Neuronal stem cell (in vitro differentiated cells): ENCODE data around the gene UGT3A1.

ENCODE experiments used
- DNase-seq: peaks from one replicate; pipeline ENCODE4 v3.0.0-alpha.2; 2013; ENCODE audit warnings: low spot score
- H2AFZ ChIP-seq: one replicate; pipeline ENCODE4 v1.6.1; 2013; ENCODE audit warnings: mild to moderate bottlenecking, low read length, inconsistent platforms
- H2AK5ac ChIP-seq: 2 replicates; pipeline ENCODE4 v1.6.1; 2013; ENCODE audit warnings: low read depth, mild to moderate bottlenecking, inconsistent platforms, low read length, moderate library complexity, mixed read lengths
- H2BK120ac ChIP-seq: 2 replicates; pipeline ENCODE4 v1.6.1; 2013; ENCODE audit warnings: low read depth, mild to moderate bottlenecking, inconsistent platforms, low read length, moderate library complexity, mixed read lengths
- H2BK12ac ChIP-seq: one replicate; pipeline ENCODE4 v1.6.1; 2013; ENCODE audit warnings: low read length, inconsistent platforms
- H2BK15ac ChIP-seq: 2 replicates; pipeline ENCODE4 v1.6.1; 2013; ENCODE audit warnings: mild to moderate bottlenecking, low read length, inconsistent platforms, mixed read lengths
- H2BK5ac ChIP-seq: one replicate; pipeline ENCODE4 v1.6.1; 2013; ENCODE audit warnings: inconsistent platforms, mild to moderate bottlenecking, low read length, moderate library complexity
- H3K14ac ChIP-seq: one replicate; pipeline ENCODE4 v1.6.1; 2013; ENCODE audit warnings: low read length, inconsistent platforms
- H3K18ac ChIP-seq: 2 replicates; pipeline ENCODE4 v1.6.1; 2013; ENCODE audit warnings: low read length, inconsistent platforms
- H3K23ac ChIP-seq: 2 replicates; pipeline ENCODE4 v1.6.1; 2013; ENCODE audit warnings: low read depth, mild to moderate bottlenecking, mixed read lengths, low read length, inconsistent platforms; ENCODE audit not compliant: poor library complexity
- H3K27ac ChIP-seq: replicated peaks from 3 replicates; pipeline ENCODE4 v1.5.1; 2013; ENCODE audit warnings: low read length, inconsistent platforms
- H3K27me3 ChIP-seq, 3 experiments: 2 replicates each; pipeline ENCODE4 v1.6.1; 2013; ENCODE audit warnings: low read length in 3 of 3, mild to moderate bottlenecking in 2 of 3, inconsistent platforms in 1 of 3, low read depth in 1 of 3, mixed read lengths in 1 of 3, moderate library complexity in 1 of 3; ENCODE audit not compliant: control insufficient read depth in 3 of 3, insufficient read depth in 3 of 3
- H3K36me3 ChIP-seq, 2 donors: replicated peaks in 1 of 2; 2 replicates each; pipeline ENCODE4 v1.6.1; 2013; ENCODE audit warnings: low read length in 2 of 2; ENCODE audit not compliant: control insufficient read depth in 2 of 2, insufficient read depth in 2 of 2
- H3K4ac ChIP-seq: 2 replicates; pipeline ENCODE4 v1.6.1; 2013; ENCODE audit warnings: inconsistent platforms, mild to moderate bottlenecking, low read length, moderate library complexity
- H3K4me1 ChIP-seq, 2 donors: 1 replicate in 1 of 2; 2 replicates in 1 of 2; pipeline ENCODE4 v1.6.1; 2013; ENCODE audit warnings: low read length in 2 of 2, low read depth in 1 of 2; ENCODE audit not compliant: control insufficient read depth in 2 of 2, insufficient read depth in 1 of 2
- H3K4me2 ChIP-seq: one replicate; pipeline ENCODE4 v1.6.1; 2013; ENCODE audit warnings: mild to moderate bottlenecking, low read length, inconsistent platforms; ENCODE audit not compliant: insufficient read depth, poor library complexity, severe bottlenecking
- H3K4me3 ChIP-seq, 2 donors: 2 replicates each; pipeline ENCODE4 v1.5.1; 2013; ENCODE audit warnings: low read length in 2 of 2, mild to moderate bottlenecking in 2 of 2, inconsistent platforms in 1 of 2, moderate library complexity in 1 of 2
- H3K79me1 ChIP-seq: one replicate; pipeline ENCODE4 v1.6.1; 2013; ENCODE audit warnings: low read depth, mild to moderate bottlenecking, inconsistent platforms, low read length, moderate library complexity
- H3K9ac ChIP-seq: one replicate; pipeline ENCODE4 v1.6.1; 2013; ENCODE audit warnings: mild to moderate bottlenecking, low read depth, low read length, inconsistent platforms; ENCODE audit not compliant: poor library complexity
- H3K9me3 ChIP-seq, 2 donors: replicated peaks in 1 of 2; 2 replicates each; pipeline versions ENCODE3 to v1.6.1; 2013; ENCODE audit warnings: low read length in 2 of 2, mild to moderate bottlenecking in 2 of 2, inconsistent platforms in 1 of 2, low read depth in 1 of 2, mixed read lengths in 1 of 2, moderate library complexity in 1 of 2; ENCODE audit not compliant: control insufficient read depth in 2 of 2, insufficient read depth in 1 of 2
- H4K8ac ChIP-seq: one replicate; pipeline ENCODE4 v1.6.1; 2013; ENCODE audit warnings: low read depth, mild to moderate bottlenecking, inconsistent platforms, low read length, moderate library complexity
- H4K91ac ChIP-seq: one replicate; pipeline ENCODE4 v1.6.1; 2013; ENCODE audit warnings: low read length, low read depth, mild to moderate bottlenecking, inconsistent platforms; ENCODE audit not compliant: poor library complexity
- WGBS, 2 donors: extraction: QIAGEN DNeasy Blood & Tissue Kit; methylation state at CpG; one replicate each; pipeline ENCODE4 v1.1.7; 2013; ENCODE audit warnings: missing lambda C conversion rate in 2 of 2, mixed read lengths in 1 of 2; ENCODE audit not compliant: insufficient read length in 2 of 2, insufficient replicate concordance in 1 of 2; ENCODE audit errors: extremely low coverage in 2 of 2; 5-methylcytosine and 5-hydroxymethylcytosine counted together

The UGT3A1 gene

DNA sequence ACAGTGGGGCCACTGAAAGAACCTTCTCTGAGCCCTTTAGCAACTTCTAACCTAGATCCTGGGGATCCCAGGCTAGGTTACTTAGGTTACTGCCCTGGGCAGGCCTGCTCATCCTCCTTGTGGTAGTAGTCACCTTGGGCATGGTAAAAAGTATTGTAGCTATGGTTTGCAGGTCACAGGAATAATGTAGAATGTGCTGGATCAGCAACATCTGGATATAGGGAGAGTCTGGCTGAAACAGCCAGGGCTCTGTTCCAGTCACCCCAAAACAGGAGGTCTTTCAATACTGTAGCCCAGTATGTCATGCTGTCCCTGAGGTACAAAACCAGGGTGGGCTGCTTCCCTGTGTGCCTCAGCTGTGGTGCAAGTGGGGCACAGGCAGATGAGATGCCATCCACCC, 41.9 kb upstream of the UGT3A1 start:
- Histone ChIP-seq H3K9me3 (no peaks in the 10 kb centered on the region), H2BK5ac (no peak overlapping the region)

GRCh38 chr5:36031223-36031622, 40.0 kb upstream of the UGT3A1 start:
- H3K18ac ChIP-seq = no peak overlapping the region
- H3K4ac ChIP-seq = no peak overlapping the region
- H3K23ac ChIP-seq = no peak overlapping the region
- no peak overlapping the region for H2BK15ac ChIP-seq
- H2AK5ac ChIP-seq = no peak overlapping the region
- no peak overlapping the region for H2BK120ac ChIP-seq
- no peak overlapping the region for H3K4me2 ChIP-seq
- no peak overlapping the region for H2BK12ac ChIP-seq
- H3K36me3 ChIP-seq = no peaks in the 10 kb centered on the region
- H3K9ac ChIP-seq = no peak overlapping the region
- no peaks in the 10 kb centered on the region for H3K9me3 ChIP-seq
- no peak overlapping the region for H3K14ac ChIP-seq
- no peak for DNase-seq
- H4K8ac ChIP-seq = no peak overlapping the region
- no peak overlapping the region for H4K91ac ChIP-seq
- no peaks in the 10 kb centered on the region for H3K79me1 ChIP-seq
- H3K4me3 ChIP-seq = no peak overlapping the region
- no peaks in the 10 kb centered on the region for H3K4me1 ChIP-seq
- no peaks in the 10 kb centered on the region for H3K27me3 ChIP-seq
- no peak overlapping the region for H2AFZ ChIP-seq
- no CpG with 5 or more reads among the region's 6 CpGs for WGBS, 2 donors
- no peak overlapping the region for H2BK5ac ChIP-seq
- H3K27ac ChIP-seq = no peak overlapping the region

More for the DNA sequence above, 41.9 kb upstream of the UGT3A1 start:
- no peak overlapping the region for H2AFZ ChIP-seq
- no peak overlapping the region for H3K9ac ChIP-seq
- no peaks in the 10 kb centered on the region for H3K36me3 ChIP-seq
- H2AK5ac ChIP-seq = no peak overlapping the region
- no peaks in the 10 kb centered on the region for H3K4me1 ChIP-seq
- no peak overlapping the region for H4K91ac ChIP-seq
- H3K4ac ChIP-seq = no peak overlapping the region
- no peak overlapping the region for H3K14ac ChIP-seq
- H2BK15ac ChIP-seq = no peak overlapping the region
- no peak overlapping the region for H3K4me3 ChIP-seq
- no peak overlapping the region for H3K4me2 ChIP-seq
- H3K23ac ChIP-seq = no peak overlapping the region
- no peak overlapping the region for H3K18ac ChIP-seq
- H3K27me3 ChIP-seq = no peaks in the 10 kb centered on the region
- DNase-seq = no peak
- H2BK12ac ChIP-seq = no peak overlapping the region
- H4K8ac ChIP-seq = no peak overlapping the region
- H2BK120ac ChIP-seq = no peak overlapping the region
- no peak overlapping the region for H3K27ac ChIP-seq
- no peaks in the 10 kb centered on the region for H3K79me1 ChIP-seq

- no peaks in the 10 kb centered on the region for H3K79me1 ChIP-seq
- no CpG with 5 or more reads among the region's 1 CpG for WGBS, 2 donors
- H3K27me3 ChIP-seq = no peaks in the 10 kb centered on the region
- H2BK120ac ChIP-seq = no peak overlapping the region
- no peak overlapping the region for H3K18ac ChIP-seq
- H3K4me3 ChIP-seq = no peak overlapping the region
- H2BK15ac ChIP-seq = no peak overlapping the region
- no peak overlapping the region for H3K23ac ChIP-seq
- H3K27ac ChIP-seq = no peak overlapping the region
- H4K8ac ChIP-seq = no peak overlapping the region
- no peaks in the 10 kb centered on the region for H3K4me1 ChIP-seq
- H3K4ac ChIP-seq = no peak overlapping the region
- no peak overlapping the region for H3K14ac ChIP-seq
- DNase-seq = no peak
- H2AK5ac ChIP-seq = no peak overlapping the region
- no peak overlapping the region for H2AFZ ChIP-seq
- H3K36me3 ChIP-seq = no peaks in the 10 kb centered on the region
- H2BK12ac ChIP-seq = no peak overlapping the region
- no peak overlapping the region for H2BK5ac ChIP-seq
- no peaks in the 10 kb centered on the region for H3K9me3 ChIP-seq
- H3K4me2 ChIP-seq = no peak overlapping the region
- H3K9ac ChIP-seq = no peak overlapping the region
- H4K91ac ChIP-seq = no peak overlapping the region
These were observed 38.7 kb upstream of the UGT3A1 start for GRCh38 chr5:36029914-36030313.

DNA sequence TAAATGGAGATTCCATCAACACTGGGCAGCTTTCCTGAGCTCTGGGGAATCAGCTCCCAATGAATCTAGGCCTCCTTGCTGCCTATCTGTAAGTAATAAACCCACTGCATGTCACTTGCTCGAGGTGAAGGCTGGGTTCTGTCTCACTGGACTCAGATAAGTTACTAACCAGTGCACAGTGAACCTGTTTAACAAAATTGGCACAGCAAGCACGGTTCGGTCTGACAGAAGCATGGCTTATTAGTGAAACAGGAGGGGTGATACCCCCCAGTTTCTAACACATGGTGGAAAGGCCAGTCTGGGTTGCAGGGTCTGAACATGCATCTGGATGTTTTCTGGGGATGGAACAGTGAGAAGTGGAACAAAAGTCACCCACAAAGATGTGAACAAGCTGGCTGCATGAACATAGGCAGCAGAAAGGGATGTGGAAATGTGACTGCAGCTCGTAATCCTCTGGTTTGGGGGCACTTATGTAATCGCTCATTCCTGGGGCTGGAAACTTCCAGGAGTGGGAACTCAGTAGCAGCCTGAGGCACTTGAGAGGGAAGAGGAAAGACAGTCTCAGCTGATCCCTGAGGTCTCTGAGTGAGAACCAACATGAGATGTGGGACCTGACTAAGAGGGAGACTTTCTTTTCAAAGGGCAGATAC, 37.8 kb upstream of the UGT3A1 start:
- no peaks in the 10 kb centered on the region for H3K36me3 ChIP-seq
- no peak overlapping the region for H3K23ac ChIP-seq
- DNase-seq = no peak
- no peak overlapping the region for H3K4me2 ChIP-seq
- H3K4ac ChIP-seq = no peak overlapping the region
- no peak overlapping the region for H2BK120ac ChIP-seq
- H2BK12ac ChIP-seq = no peak overlapping the region
- no peaks in the 10 kb centered on the region for H3K79me1 ChIP-seq
- no peaks in the 10 kb centered on the region for H3K27me3 ChIP-seq
- H3K4me1 ChIP-seq = no peaks in the 10 kb centered on the region
- WGBS, 2 donors = no CpG with 5 or more reads among the region's 5 CpGs
- H2BK15ac ChIP-seq = no peak overlapping the region
- H2AK5ac ChIP-seq = no peak overlapping the region
- no peak overlapping the region for H3K14ac ChIP-seq
- no peak overlapping the region for H2AFZ ChIP-seq
- H3K9me3 ChIP-seq = peaks cover 0 to 4% of the 10 kb centered on the region in 2 donors
- H3K18ac ChIP-seq = no peak overlapping the region
- H4K91ac ChIP-seq = no peak overlapping the region
- H3K9ac ChIP-seq = no peak overlapping the region
- no peak overlapping the region for H3K4me3 ChIP-seq
- no peak overlapping the region for H4K8ac ChIP-seq
- H2BK5ac ChIP-seq = no peak overlapping the region
- H3K27ac ChIP-seq = no peak overlapping the region
